ENCODE measurements around the gene KRTAP5-6.
"Not testable (repeated sequence)": the region's sequence is repeated elsewhere in the genome, so short reads cannot be mapped to it uniquely, and the experiment has no call there.

KRTAP5-6 gene

DNA sequence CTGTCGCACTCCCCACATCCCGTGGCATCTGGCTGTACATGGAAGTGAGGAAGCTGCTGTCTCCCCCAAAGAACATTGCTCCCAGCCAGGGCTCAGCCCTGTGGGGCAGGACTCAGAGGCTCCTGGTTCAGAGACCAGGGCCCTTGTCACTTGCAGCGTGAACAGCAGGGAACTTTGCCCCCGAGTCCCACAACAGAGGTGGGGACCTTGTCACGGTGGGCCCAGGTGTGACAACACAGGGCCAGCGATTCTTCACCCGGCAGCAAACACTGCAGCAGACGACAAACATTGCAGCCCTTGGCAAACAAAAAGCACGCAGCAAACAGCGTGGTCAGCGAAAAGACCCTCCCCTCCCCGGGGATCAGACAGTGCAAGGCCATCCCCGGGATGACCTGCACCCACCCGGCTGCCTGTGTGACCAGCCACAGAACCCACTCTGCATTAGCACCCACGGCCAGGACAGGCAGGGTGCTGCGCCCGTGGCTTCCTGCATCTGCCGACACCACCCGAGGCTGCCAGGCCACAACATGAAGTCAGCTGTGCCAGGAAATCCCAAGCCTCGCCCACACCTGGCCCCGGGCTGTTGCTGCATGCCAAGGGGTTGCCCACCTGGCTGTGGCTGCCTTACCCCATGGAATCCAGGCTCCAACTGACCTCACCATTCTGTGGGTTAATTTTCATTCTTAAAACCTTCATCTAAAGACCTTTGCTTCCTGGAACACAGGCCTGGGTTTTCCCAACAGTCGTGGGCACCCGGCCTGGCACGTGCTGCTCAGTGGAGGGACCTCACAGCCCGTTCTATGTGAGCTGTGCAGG is 35.3 kb upstream of the KRTAP5-6 start:
- DNase-seq, result not testable (repeated sequence)

DNA sequence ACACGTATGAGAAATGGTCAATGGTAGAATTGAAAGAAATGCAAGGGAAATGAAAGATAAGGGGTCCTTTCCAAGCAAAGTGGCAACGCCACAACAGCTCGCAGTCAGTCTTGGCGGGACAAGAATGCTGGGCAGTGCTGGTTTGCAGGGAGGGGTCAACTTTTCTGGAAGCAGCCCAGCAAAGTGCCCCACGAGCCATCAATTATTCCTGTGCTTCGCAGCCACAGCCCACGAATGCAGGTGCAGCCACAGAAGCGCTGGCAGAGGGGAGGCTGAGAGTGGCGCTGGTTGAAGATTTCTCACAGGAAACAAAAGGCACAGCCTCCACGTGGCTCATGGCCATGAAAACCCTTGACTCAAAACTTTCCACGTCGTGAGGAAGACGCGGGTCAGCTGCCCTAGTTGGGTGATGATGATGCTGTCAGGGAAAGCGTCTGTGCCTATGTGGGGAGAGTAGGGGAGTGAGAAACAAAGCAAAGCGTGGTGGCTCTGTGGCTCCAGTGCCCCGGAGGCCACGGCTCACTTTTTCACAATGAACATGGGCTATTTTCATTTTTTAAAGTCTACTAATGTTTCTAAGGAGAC is 34.2 kb upstream of the KRTAP5-6 start:
- DNase-seq, result not testable (repeated sequence)

DNA sequence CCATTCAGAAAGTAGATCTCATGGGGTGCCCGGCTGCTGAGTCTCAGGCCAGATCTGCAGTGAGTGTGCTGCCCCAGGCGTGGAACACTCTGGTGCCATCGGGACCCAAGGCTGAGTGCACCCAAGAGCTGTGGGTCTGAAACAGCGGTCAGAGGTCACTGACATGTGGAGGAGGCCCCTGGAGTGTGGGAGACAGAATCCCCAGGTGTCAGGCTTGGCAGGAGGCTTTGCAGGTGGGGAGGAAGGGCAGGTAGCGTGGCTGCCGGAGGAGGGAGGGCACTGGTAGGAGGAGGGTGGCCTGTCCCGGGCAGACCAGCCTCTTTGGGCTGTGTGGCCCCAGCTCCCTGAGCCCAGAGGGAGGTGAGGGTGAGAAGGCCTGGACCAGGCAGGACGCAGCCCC is 31.7 kb upstream of the KRTAP5-6 start:
- no peak for DNase-seq

DNA sequence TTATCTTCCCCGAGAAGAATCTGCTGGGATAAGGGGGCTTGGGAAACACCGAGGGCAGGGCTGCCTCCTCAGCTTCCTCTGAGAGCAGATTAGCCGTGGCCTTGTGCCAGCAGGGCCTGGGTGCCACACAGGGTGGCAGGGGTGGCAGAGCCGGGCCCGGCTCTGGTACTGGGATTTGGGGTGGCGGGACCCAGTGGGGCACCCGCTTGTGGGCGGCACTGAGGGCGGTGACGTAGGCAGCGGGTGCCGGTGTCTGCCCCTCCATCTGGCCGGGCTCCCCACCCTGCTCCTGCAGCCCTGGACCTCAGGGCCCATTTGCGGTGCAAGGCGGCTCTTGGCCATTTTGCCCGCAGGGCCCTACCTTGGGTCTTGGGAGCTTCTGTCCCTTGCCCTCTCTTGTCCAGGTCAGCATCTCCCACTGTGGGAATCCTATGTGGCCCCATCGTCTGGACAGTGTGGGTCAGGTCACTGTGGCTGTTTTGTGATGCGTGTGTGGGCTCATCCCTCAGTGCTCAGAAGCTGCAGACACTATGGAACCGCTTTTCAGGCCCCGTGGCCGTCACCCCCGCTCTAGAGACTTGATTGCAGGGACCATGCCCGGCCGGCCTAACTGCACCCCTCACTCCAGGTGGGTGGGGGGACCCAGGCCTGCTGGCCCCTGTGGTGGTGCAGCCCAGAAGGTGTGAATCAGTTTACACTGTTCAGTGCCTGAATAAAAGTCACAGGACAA is 29.7 kb upstream of the KRTAP5-6 start:
- DNase-seq, result no peak

DNA sequence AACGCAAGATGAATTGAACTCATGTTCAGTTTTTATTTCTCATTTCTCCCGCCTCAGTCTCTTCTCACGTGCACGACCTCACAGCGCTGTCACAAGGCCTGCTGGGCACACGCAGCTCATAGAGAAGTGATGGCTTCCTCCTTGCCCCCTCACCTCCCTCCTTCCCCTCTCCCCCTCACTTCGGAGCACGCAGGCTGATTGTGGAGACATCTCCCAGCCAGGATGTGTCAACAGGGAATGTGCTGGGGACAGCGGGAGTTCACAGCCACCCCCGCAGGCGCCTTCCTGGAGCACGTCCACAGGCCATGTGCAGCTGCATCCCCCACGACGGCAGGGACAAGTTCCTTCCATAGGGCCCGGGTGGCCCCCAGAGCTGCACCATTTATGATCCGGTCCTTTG is 29.1 kb upstream of the KRTAP5-6 start:
- DNase-seq, result no peak

DNA sequence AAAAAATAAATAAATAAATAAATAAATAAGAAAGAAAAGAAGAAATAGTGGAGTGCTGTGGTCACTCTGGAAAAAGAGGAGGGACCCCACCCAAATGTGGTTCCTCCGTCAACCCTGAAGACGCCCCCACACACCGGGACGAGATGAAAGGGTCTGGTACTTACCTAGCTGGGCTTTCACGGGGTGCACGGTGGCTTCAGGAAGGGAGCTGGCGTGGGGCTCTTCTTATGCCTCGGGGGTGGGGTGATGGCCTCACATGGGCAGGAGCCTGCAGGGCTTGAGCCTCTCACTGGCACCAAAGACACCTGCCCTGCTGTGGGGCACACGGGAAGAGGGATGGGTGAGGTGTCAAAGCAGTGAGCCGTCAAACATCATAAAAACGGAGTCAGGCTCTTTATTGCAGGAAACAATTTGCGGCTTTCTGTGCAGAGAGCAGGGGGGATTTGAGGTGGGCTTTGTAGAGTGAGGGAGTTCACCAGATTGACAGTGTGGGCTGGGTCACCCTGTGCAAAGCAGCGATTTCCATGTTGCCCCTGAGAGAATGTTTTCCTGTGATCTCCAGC is 28.0 kb upstream of the KRTAP5-6 start:
- DNase-seq, result no peak

DNA sequence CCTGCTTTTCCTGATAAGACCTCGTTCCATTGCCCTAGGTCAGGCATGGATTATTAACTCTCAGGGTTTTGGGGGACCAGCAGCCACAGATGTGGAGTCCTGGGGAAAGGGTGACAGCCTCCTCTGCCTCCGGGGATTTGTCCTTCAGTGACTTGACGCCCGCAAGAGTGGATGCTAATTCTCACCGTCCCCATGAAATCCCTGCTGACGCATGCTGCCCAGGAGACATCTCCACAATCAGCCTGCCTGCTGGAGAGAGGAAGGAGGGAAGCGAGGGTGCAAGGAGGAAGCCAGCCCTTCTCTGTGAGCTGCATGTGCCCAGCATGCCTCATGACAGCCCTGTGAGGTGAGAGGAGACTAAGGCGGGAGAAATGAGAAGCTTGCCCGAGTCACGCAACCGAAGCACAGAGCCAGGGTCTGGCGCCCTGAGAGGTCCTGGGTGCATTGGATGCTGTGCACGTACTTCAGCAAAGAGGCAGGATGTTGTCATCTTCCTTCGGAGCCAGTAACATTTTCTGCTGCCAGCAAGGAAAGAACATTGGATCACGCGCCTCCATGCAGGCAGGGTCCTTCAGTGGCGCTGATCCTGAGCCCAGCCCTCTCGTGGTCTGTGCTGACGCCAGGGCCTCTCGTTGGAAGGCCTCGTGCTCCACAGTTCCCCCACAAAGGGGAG is 27.3 kb upstream of the KRTAP5-6 start:
- DNase-seq, result no peak

DNA sequence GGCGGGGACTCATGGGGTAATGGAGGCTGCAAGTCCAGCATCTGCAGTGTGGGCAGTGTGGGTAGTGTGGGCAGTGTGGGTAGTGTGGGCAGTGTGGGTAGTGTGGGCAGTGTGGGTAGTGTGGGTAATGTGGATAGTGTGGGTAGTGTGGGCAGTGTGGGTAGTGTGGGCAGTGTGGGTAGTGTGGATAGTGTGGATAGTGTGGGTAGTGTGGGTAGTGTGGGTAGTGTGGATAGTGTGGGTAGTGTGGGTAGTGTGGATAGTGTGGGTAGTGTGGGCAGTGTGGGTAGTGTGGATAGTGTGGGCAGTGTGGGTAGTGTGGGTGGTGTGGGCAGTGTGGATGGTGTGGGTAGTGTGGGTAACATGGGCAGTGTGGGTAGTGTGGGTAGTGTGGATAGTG is 26.5 kb upstream of the KRTAP5-6 start:
- DNase-seq, result not testable (repeated sequence)

DNA sequence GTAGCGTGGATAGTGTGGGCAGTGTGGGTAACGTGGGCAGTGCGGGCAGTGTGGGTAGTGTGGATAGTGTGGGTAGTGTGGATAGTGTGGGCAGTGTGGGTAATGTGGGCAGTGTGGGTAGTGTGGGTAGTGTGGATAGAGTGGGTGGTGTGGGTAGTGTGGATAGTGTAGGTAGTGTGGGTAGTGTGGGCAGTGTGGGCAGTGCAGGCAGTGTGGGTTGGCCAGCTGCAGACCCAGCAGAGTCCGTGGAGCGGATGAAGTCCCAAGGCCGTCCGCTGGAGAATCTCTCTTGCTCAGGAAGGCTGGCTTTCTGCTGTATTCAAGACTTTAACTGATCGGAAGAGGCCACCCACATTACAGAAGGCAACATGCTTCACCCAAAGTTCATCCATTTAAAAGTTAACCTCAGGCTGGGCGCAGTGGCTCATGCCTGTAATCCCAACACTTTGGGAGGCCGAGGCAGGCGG is 26.1 kb upstream of the KRTAP5-6 start:
- no peak for DNase-seq

DNA sequence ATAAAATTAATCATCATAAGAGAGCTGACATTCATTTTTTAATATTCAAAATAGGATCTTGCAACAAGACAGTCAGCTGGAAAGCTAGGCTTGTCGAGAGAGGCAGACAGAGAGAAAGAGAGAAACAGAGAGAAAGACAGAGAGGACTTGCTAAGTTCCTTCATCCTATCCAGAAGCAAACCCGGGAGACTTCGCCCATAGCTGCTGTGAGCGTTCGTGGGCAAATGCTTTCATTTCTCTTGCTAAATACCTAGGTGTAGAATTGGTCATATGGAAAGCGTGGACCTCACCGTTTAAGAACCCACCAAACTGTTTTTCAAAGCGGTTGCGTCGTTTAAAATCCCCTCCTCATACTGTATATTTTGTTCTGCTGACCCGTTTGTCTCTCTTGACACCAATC is 25.3 kb upstream of the KRTAP5-6 start:
- DNase-seq, result no peak

DNA sequence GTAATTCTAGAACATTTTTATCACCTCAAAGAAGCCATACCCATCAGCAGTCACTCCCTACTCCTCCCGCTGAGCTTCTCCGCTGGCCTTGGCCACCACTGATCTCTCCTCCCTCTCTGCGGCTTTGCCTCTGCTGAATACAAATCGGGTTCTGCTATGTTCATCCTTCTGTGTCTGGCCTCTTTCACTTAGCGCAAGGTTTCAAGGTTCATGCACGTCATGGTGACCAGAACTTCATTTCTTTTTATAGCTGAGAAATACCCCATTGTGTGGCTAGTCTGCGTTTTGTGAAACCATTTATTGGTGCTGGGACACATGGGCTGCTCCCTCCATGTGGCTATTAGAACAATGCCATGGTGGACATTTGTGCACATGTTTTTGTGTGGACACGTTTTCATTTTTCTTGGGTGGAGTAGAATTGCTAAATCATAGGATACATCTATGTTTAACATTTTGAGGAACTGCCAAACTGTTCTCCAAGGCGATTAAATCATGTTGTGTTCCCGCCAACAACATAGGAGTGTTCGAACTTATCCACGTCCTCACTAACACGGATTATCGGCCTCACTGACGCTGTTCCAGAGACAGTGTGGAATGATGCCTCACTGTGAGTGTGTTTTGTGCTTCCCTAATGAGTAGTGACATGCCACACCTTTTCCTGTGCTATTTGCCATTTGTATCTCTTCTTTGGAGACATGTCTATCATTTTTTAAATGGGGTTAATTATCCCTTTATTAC is 24.2 kb upstream of the KRTAP5-6 start:
- DNase-seq, result no peak

DNA sequence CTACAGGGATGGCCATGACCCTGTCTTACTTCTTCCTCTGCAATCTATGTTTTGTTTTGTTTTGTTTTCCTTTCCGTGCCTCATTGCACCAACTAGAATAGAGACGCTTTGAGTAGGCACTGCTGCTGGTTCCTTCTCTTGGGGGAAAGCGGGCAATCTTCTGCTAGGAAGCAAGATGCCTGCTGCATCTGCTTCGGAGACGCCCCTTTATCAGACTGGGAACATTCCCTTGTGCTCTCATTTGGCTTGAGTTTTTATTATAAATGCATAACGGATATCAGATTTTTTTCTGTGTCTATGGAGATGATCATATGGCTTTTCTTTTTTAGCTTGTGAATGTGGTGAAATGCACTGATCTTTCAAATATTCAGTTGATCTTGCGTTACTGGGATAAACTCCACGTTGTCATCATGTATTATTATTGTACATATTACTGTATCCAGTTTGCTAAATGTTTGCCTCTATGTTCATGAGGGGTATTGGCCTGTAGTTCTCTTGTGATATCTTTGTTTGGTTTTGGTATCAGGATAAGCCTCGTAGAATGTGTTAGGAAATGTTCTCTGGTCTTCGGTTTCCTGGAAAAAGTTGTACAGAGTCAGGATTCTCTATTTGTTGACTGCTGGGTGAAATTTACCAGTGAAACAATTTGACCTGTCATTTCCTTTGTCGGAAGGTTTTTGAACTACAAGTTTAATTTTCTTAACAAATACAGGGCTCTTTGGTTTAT is 23.4 kb upstream of the KRTAP5-6 start:
- DNase-seq, result no peak

DNA sequence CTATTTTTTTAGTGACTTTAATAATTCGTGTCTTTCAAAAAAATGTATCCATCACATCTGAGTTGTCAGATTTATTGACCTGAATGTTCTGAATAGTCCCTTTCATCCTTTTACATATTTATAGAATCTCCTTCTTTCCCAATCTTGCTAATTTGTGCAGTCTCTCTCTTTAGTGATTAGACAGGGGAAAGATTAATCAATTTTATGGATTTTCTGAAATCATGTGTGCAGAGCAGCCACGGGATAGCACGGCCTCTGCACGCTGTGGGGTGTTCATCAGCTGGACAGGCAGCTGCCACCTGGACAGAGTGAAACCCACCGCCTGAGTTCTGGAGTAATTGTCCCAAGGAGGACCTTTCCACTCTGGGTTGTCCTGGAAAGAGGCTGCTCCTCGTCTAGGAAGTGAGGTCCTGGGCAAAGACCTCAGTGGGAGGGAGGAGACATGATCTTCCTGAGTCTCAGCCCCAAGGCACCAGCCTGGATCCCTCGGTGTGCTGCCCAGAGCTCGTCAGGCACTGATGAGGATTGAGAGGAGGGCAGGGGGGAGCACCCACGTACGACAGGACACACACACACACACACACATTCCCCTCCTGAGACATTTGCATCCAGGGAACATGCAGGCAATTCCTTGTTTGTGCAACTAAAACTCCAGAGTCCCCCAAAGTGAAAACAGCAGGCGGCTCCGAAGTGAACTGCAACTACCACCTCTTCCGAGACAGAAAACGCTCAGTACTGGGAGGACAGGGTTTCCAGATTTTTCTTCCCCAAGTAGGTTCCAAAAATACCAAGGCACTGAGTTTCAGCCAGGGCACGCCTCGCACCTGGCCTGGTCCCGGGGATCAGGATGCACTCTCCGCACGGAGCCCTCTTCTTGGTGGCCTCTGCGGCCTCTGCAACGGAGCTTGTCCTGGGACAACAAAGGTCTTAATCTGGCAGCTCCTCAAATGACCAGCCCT is 22.5 kb upstream of the KRTAP5-6 start:
- no peak for DNase-seq

DNA sequence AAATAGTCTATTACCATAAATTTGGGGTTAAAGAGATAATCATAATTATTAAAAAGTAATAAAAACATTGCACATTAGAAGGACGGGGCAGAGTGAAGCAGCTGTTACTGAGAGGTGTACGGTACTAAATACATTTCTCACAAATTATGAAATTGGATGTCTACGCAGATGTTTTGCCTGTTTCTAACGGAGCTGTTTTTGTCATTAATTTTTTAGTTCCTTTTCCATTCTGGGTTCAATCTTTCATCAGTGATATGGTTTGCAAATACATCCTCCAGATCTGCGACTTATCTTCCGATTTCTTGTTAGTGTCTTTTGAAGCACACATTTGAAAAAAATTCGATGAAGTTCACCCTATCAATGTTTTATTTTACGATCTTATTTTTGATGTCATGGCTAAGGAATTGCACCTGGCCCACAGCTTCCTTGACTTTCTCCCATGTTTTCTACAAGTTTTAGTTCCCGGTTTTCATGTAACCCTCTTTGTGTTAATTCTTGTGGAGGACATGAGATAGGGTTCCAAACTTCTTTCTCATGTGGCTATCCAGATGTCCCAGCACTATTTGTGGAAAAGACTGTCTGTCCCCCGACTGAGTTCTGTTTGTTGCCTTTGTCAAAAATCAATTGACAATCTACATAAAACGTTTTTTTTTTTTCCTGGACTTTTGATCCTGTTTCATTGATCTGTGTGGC is 21.3 kb upstream of the KRTAP5-6 start:
- no peak for DNase-seq

DNA sequence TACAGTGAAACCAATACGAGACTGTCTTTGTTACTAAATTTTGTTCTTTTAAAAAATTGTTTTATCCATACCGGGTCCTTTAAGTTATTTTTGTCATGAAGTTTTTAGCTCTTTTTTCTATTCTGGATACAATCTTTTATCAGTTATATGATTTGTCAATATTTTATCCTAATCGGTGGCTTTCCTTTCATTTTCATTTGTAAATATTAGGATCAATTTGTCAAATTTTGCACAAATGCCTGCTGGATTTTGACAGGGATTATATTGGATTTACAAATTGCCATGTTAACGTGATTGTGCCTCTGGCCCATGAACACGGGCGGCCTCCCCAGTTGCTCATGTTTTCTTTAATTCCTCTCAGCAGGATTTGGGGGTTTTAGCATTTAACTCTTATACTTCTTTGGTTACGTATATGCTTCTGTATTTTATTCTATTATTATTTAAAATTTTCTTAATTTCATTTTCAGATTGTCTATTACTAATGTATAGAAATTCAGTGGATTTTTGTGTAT is 20.7 kb upstream of the KRTAP5-6 start:
- DNase-seq, result no peak

DNA sequence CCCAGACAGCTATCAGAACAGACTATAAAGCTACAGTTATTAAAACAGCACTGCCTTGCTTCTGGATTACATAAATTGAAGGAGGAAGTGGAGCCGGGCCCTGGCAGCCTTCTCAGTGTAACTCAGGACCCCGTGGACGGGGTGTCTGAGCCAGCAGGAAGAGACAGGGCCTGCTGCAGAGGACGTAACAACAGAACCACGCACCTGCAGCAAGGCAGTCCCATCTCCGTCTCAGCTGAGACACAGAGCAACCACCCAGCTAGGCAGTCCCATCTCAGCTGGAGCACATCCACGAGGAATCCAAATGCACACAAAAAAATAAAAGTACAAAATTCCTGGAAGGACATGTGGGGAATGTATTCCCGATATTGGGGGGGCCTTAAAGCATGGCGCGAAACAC is 17.1 kb upstream of the KRTAP5-6 start:
- DNase-seq, result no peak

DNA sequence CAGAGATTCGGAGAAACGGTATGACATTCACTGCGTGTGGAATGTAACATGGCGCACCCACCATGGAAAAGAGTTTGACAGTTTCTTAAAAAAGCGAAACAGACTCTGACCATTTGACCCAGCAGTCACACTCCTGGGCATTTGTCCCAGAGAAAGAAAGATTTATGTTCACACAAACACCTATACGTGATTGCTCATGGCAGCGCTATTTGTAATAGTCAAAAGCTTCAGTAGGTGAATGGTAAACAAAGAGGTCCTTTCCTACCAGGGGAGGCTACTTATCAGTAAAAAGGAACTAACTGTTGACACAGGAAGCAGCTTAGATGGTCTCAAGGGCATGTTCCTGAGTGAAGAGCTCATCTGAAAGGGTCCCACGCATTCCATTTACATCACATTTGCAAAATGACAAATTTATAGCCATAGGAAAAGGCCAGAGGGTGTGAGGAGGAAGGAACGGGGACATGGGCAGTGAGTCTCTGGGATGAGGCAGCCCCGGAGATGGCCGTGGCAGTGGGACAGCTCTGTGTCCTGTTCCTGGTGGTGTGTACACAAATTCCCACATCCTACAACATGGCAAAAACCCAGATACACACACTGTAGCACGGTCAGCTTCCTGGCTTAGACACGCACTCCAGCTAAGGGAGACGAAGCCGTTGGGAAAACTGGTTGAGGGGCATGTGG is 14.6 kb upstream of the KRTAP5-6 start:
- no peak for DNase-seq

DNA sequence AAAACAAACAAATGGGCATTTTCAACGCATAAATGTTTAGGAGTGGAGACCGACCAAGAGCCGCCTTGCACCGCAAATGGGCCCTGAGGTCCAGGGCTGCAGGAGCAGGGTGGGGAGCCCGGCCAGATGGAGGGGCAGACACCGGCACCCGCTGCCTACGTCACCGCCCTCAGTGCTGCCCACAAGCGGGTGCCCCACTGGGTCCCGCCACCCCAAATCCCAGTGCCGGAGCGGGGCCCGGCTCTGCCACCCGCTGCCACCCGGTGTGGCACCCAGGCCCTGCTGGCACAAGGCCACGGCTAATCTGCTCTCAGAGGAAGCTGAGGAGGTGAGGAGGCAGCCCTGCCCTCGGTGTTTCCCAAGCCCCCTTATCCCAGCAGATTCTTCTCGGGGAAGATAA is 13.8 kb upstream of the KRTAP5-6 start:
- DNase-seq, result not testable (repeated sequence)
